Astrocyte (in vitro differentiated cells and primary cell): ENCODE data around the gene ADCY2. TPM values are rescaled to one million over a fixed set of nuclear protein-coding genes. Genes with fewer than 3 reads are reported as not detected.

Experiments used
- DNase-seq: peaks from one replicate; pipeline ENCODE4 v3.0.0-alpha.2; 2010; ENCODE audit warnings: low read depth
- FAIRE-seq: peaks from 2 replicates; lab custom pipeline; 2011; peaks lifted over from hg19 to GRCh38; lab: Jason Lieb, UNC
- H2AFZ ChIP-seq: 2 replicates; pipeline ENCODE4 v1.6.0; 2012; ENCODE audit warnings: low read depth, low read length, inconsistent platforms
- H3K27ac ChIP-seq: 2 replicates; pipeline ENCODE4 v1.5.1; 2011; ENCODE audit warnings: low read depth, low read length, inconsistent platforms
- H3K27me3 ChIP-seq: 2 replicates; pipeline ENCODE4 v1.6.0; 2011; ENCODE audit warnings: low read length, inconsistent platforms; ENCODE audit not compliant: insufficient read depth
- H3K36me3 ChIP-seq: 2 replicates; pipeline ENCODE4 v1.5.1; 2011; ENCODE audit warnings: low read length, inconsistent platforms; ENCODE audit not compliant: insufficient read depth
- H3K4me1 ChIP-seq: 2 replicates; pipeline ENCODE4 v1.5.1; 2011; ENCODE audit warnings: low read length, inconsistent platforms; ENCODE audit not compliant: insufficient read depth
- H3K4me2 ChIP-seq: 2 replicates; pipeline ENCODE4 v1.6.0; 2012; ENCODE audit warnings: low read length, inconsistent platforms
- H3K4me3 ChIP-seq: 2 replicates; pipeline ENCODE4 v1.5.1; 2011; ENCODE audit warnings: low read depth, mild to moderate bottlenecking, low read length, inconsistent platforms; ENCODE audit not compliant: insufficient read depth
- H3K79me2 ChIP-seq: 2 replicates; pipeline ENCODE4 v1.6.0; 2012; ENCODE audit warnings: mild to moderate bottlenecking, low read length, inconsistent platforms; ENCODE audit not compliant: insufficient read depth
- H3K9ac ChIP-seq: 2 replicates; pipeline ENCODE4 v1.6.0; 2012; ENCODE audit warnings: mild to moderate bottlenecking, low read length, inconsistent platforms
- H3K9me3 ChIP-seq: 2 replicates; pipeline ENCODE4 v1.5.1; 2012; ENCODE audit warnings: low read depth, mild to moderate bottlenecking, low read length, inconsistent platforms; ENCODE audit not compliant: insufficient read depth
- H4K20me1 ChIP-seq: 2 replicates; pipeline ENCODE4 v1.6.0; 2012; ENCODE audit warnings: low read length, inconsistent platforms; ENCODE audit not compliant: insufficient read depth
- H3K27ac Mint-ChIP-seq: one replicate; pipeline ENCODE4 v1.8.0; 2021; ENCODE audit warnings: mild to moderate bottlenecking, mixed read lengths; ENCODE audit not compliant: unreplicated experiment
- H3K27me3 Mint-ChIP-seq: one replicate; pipeline ENCODE4 v1.8.0; 2021; ENCODE audit warnings: low read depth, mixed read lengths; ENCODE audit not compliant: unreplicated experiment
- H3K36me3 Mint-ChIP-seq: one replicate; pipeline ENCODE4 v1.8.0; 2021; ENCODE audit warnings: low read depth, mixed read lengths; ENCODE audit not compliant: unreplicated experiment
- H3K4me1 Mint-ChIP-seq: one replicate; pipeline ENCODE4 v1.8.0; 2021; ENCODE audit warnings: low read depth, mixed read lengths; ENCODE audit not compliant: unreplicated experiment
- H3K4me3 Mint-ChIP-seq: one replicate; pipeline ENCODE4 v1.8.0; 2021; ENCODE audit warnings: mild to moderate bottlenecking, moderate library complexity, mixed read lengths; ENCODE audit not compliant: unreplicated experiment
- H3K9me3 Mint-ChIP-seq: one replicate; pipeline ENCODE4 v1.8.0; 2021; ENCODE audit warnings: mild to moderate bottlenecking, mixed read lengths; ENCODE audit not compliant: unreplicated experiment
- CTCF ChIP-seq: IDR thresholded peaks from 2 replicates; pipeline ENCODE4 v1.5.1; 2011; ENCODE audit warnings: low read depth, mild to moderate bottlenecking, inconsistent platforms, low read length, moderate library complexity; ENCODE audit not compliant: insufficient read depth
- EZH2 ChIP-seq: IDR thresholded peaks from 2 replicates; pipeline ENCODE4 v1.6.1; 2012; ENCODE audit warnings: mild to moderate bottlenecking, low read length, inconsistent platforms; ENCODE audit not compliant: insufficient read depth
- total RNA-seq: library from RNA; stranded (reverse); gene quantifications from 2 replicates; pipeline ENCODE4 v1.2.1, GENCODE V29; 2021

ADCY2 gene
- total RNA-seq, 1 donor from 2014 or later, result 5.7 TPM

GRCh38 chr5:7679663-7680062 lies 283.7 kb downstream of the ADCY2 start:
- no peaks in the 10 kb centered on the region for H3K36me3 Mint-ChIP-seq
- TF ChIP-seq CTCF, result no peak
- TF ChIP-seq EZH2, result no peak
- H3K27ac Mint-ChIP-seq, result no peak overlapping the region
- no peak overlapping the region for H3K27ac ChIP-seq
- DNase-seq (no peak), FAIRE-seq (no peak)
- H2AFZ ChIP-seq, result no peak overlapping the region
- H3K4me1 Mint-ChIP-seq, result peaks cover 32% of the 10 kb centered on the region
- H3K27me3 Mint-ChIP-seq, result peaks cover 2% of the 10 kb centered on the region
- no peaks in the 10 kb centered on the region for H3K36me3 ChIP-seq
- H3K4me3 ChIP-seq, result no peak overlapping the region
- H4K20me1 ChIP-seq, result no peaks in the 10 kb centered on the region
- no peaks in the 10 kb centered on the region for H3K27me3 ChIP-seq
- H3K9ac ChIP-seq, result no peak overlapping the region
- H3K4me3 Mint-ChIP-seq, result no peak overlapping the region
- H3K4me2 ChIP-seq, result no peak overlapping the region
- H3K9me3 ChIP-seq, result no peaks in the 10 kb centered on the region
- no peaks in the 10 kb centered on the region for H3K4me1 ChIP-seq
- no peaks in the 10 kb centered on the region for H3K9me3 Mint-ChIP-seq
- no peaks in the 10 kb centered on the region for H3K79me2 ChIP-seq

GRCh38 chr5:7680260-7680659 lies 284.3 kb downstream of the ADCY2 start:
- TF ChIP-seq CTCF (no peak), EZH2 (no peak)
- Histone ChIP-seq H3K4me3 (no peak overlapping the region), H3K9me3 (no peaks in the 10 kb centered on the region), H2AFZ (no peak overlapping the region), H3K9ac (no peak overlapping the region), H3K36me3 (no peaks in the 10 kb centered on the region), H3K27me3 (no peaks in the 10 kb centered on the region), H3K79me2 (no peaks in the 10 kb centered on the region), H3K4me1 (no peaks in the 10 kb centered on the region), H4K20me1 (no peaks in the 10 kb centered on the region), H3K4me2 (no peak overlapping the region), H3K27ac (no peak overlapping the region)
- DNase-seq (peak; percentile 62), FAIRE-seq (no peak)
- H3K9me3 Mint-ChIP-seq, result no peaks in the 10 kb centered on the region
- no peak overlapping the region for H3K4me3 Mint-ChIP-seq
- H3K4me1 Mint-ChIP-seq, result peaks cover 32% of the 10 kb centered on the region
- H3K27me3 Mint-ChIP-seq, result peaks cover 2% of the 10 kb centered on the region
- peak overlapping the region; percentile 82 for H3K27ac Mint-ChIP-seq
- H3K36me3 Mint-ChIP-seq, result no peaks in the 10 kb centered on the region

- Histone ChIP-seq H3K4me1 (no peaks in the 10 kb centered on the region), H3K4me3 (no peak overlapping the region), H2AFZ (no peak overlapping the region), H3K9ac (no peak overlapping the region), H3K36me3 (no peaks in the 10 kb centered on the region), H3K27me3 (no peaks in the 10 kb centered on the region), H3K27ac (no peak overlapping the region), H3K4me2 (no peak overlapping the region), H3K9me3 (no peaks in the 10 kb centered on the region), H4K20me1 (no peaks in the 10 kb centered on the region), H3K79me2 (no peaks in the 10 kb centered on the region)
- Mint-ChIP-seq H3K27ac (no peak overlapping the region), H3K4me3 (no peak overlapping the region), H3K4me1 (peaks cover 16% of the 10 kb centered on the region), H3K9me3 (no peaks in the 10 kb centered on the region), H3K36me3 (no peaks in the 10 kb centered on the region), H3K27me3 (peaks cover 2% of the 10 kb centered on the region)
- DNase-seq (no peak), FAIRE-seq (no peak)
- TF ChIP-seq EZH2, result no peak
- TF ChIP-seq CTCF, result no peak
Observed at GRCh38 chr5:7682379-7682778, 286.4 kb downstream of the ADCY2 start.
